Fibroblast of the aortic adventitia (primary cell): ENCODE results near the gene LRP1B. TPM values are rescaled to one million over a fixed set of nuclear protein-coding genes. Genes with fewer than 3 reads are reported as not detected.

Experiments used
- DNase-seq: peaks from one replicate; pipeline ENCODE4 v3.0.0-alpha.2; 2010; ENCODE audit warnings: low read depth
- H3K4me3 ChIP-seq: 2 replicates; pipeline ENCODE4 v1.5.1; 2011; ENCODE audit warnings: low read depth, mild to moderate bottlenecking, control low read depth, low read length, moderate library complexity
- total RNA-seq: library from RNA; depleted of rRNA; stranded (reverse); fragments of >200 nt; gene quantifications from 2 replicates; pipeline ENCODE4 v1.2.3, GENCODE V29; 2012; ENCODE audit warnings: low replicate concordance
- TF ChIP-seq, protein P1 (sequence below): IDR thresholded peaks from 2 replicates; pipeline ENCODE4 v1.5.1; 2011; ENCODE audit warnings: mild to moderate bottlenecking, low read length, control low read depth, inconsistent platforms; ENCODE audit not compliant: insufficient read depth

LRP1B gene
- total RNA-seq, 1 donor, result 0.36 TPM

DNA sequence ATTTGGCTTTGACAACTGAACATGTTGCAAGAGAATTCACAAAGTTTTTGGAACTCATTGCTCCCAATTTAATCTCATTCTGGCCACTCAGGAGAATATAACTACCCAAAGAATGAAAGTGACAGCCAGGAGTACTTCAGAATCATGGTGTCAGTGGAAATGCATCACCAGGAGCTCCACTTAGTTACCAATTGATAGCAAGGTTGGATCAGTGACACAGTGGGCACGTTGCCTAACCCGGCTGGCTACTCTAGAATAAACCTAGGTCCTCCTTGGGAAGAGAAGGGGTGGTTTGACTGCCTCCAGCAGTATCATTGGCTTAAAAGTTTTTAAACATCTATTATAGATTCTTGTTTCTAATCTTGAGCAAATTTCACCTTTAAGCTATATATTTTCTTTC is 40.0 kb upstream of the LRP1B start:
- DNase-seq, result no peak
- TF ChIP-seq, protein P1, sequence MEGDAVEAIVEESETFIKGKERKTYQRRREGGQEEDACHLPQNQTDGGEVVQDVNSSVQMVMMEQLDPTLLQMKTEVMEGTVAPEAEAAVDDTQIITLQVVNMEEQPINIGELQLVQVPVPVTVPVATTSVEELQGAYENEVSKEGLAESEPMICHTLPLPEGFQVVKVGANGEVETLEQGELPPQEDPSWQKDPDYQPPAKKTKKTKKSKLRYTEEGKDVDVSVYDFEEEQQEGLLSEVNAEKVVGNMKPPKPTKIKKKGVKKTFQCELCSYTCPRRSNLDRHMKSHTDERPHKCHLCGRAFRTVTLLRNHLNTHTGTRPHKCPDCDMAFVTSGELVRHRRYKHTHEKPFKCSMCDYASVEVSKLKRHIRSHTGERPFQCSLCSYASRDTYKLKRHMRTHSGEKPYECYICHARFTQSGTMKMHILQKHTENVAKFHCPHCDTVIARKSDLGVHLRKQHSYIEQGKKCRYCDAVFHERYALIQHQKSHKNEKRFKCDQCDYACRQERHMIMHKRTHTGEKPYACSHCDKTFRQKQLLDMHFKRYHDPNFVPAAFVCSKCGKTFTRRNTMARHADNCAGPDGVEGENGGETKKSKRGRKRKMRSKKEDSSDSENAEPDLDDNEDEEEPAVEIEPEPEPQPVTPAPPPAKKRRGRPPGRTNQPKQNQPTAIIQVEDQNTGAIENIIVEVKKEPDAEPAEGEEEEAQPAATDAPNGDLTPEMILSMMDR, result no peak
- no peak overlapping the region for H3K4me3 ChIP-seq

- no peak overlapping the region for H3K4me3 ChIP-seq
- peak; percentile 1 for DNase-seq
- TF ChIP-seq, protein P1, result peak; percentile 7
Measured at GRCh38 chr2:142165790-142166189, 35.0 kb upstream of the LRP1B start.

- H3K4me3 ChIP-seq, result no peak overlapping the region
- TF ChIP-seq, protein P1, result no peak
- no peak for DNase-seq
Measured at GRCh38 chr2:142153601-142154000, 22.8 kb upstream of the LRP1B start.

GRCh38 chr2:142150453-142150852 is 19.6 kb upstream of the LRP1B start:
- TF ChIP-seq, protein P1, result no peak
- DNase-seq, result no peak
- H3K4me3 ChIP-seq, result no peak overlapping the region

GRCh38 chr2:142144547-142144946 is 13.7 kb upstream of the LRP1B start:
- TF ChIP-seq, protein P1, result no peak
- DNase-seq, result no peak
- no peak overlapping the region for H3K4me3 ChIP-seq

DNA sequence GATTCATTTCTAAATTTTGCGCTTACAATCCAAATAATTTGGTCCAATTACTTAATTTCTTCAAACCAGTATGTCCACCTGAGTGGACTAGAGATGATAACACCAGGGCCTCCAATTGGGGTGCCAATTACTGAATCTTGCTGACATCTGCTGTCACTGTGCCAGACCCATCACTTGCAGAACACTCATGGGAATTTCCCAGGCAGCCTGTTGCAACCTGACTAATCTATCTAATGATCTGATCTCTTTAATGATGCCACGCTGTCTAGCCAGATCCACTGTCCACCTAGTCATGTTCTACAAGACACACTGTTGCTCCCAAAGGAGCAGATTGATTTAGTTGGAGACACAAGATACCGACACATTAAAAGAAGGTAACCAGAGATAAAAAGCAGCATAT is 11.8 kb upstream of the LRP1B start:
- DNase-seq, result no peak
- TF ChIP-seq, protein P1, result no peak
- no peak overlapping the region for H3K4me3 ChIP-seq

- TF ChIP-seq, protein P1, result peak; percentile 48
- DNase-seq, result peak; percentile 40
Measured at GRCh38 chr2:142140434-142140845, 9.6 kb upstream of the LRP1B start.

More at GRCh38 chr2:142140434-142140845, 9.6 kb upstream of the LRP1B start:
- no peak overlapping the region for H3K4me3 ChIP-seq
